Middle frontal gyrus (tissue), 1 donor: ENCODE results near the gene RALA.
"Not testable (repeated sequence)": the region's sequence is repeated elsewhere in the genome, so short reads cannot be mapped to it uniquely, and the experiment has no call there.

ENCODE experiments used
- DNase-seq: peaks from one replicate; pipeline ENCODE4 v3.0.0-alpha.2; 2015; ENCODE audit warnings: low spot score; ENCODE audit errors: extremely low spot score

The RALA gene

GRCh38 chr7:39681887-39682441 is 58.6 kb downstream of the RALA start:
- no peak for DNase-seq

GRCh38 chr7:39683216-39683845 is 60.0 kb downstream of the RALA start:
- no peak for DNase-seq

GRCh38 chr7:39686261-39686924 is 63.0 kb downstream of the RALA start:
- DNase-seq, result no peak

- no peak for DNase-seq
Measured at GRCh38 chr7:39688611-39689480, 65.5 kb downstream of the RALA start.

GRCh38 chr7:39691821-39692220 is 68.4 kb downstream of the RALA start:
- DNase-seq, result no peak

- DNase-seq, result not testable (repeated sequence)
Measured at GRCh38 chr7:39693086-39693485, 69.7 kb downstream of the RALA start.

GRCh38 chr7:39693812-39694211 is 70.4 kb downstream of the RALA start:
- DNase-seq, result no peak

GRCh38 chr7:39695852-39696586 is 72.6 kb downstream of the RALA start:
- DNase-seq, result no peak

GRCh38 chr7:39696631-39697030 is 73.3 kb downstream of the RALA start:
- no peak for DNase-seq

- no peak for DNase-seq
Measured at GRCh38 chr7:39697483-39697882, 74.1 kb downstream of the RALA start.

GRCh38 chr7:39700165-39700564 is 76.8 kb downstream of the RALA start:
- DNase-seq, result no peak

GRCh38 chr7:39700932-39701331 is 77.6 kb downstream of the RALA start:
- DNase-seq, result no peak

- no peak for DNase-seq
Measured at GRCh38 chr7:39702133-39702532, 78.8 kb downstream of the RALA start.

GRCh38 chr7:39703144-39703543 is 79.8 kb downstream of the RALA start:
- no peak for DNase-seq

GRCh38 chr7:39709029-39709428 is 85.7 kb downstream of the RALA start:
- DNase-seq, result no peak

GRCh38 chr7:39709768-39710311 is 86.5 kb downstream of the RALA start:
- DNase-seq, result no peak

GRCh38 chr7:39712751-39713150 is 89.4 kb downstream of the RALA start:
- DNase-seq, result no peak

- DNase-seq, result no peak
Measured at GRCh38 chr7:39714447-39715091, 91.2 kb downstream of the RALA start.

- DNase-seq, result no peak
Measured at GRCh38 chr7:39720586-39720985, 97.2 kb downstream of the RALA start.

- DNase-seq, result no peak
Measured at GRCh38 chr7:39721345-39721744, 98.0 kb downstream of the RALA start.
